GM18511 (cell line): ENCODE measurements around the gene ARAP2.
"Not testable (repeated sequence)": the region's sequence is repeated elsewhere in the genome, so short reads cannot be mapped to it uniquely, and the experiment has no call there.

Experiments
- ATAC-seq: cut with Tn5 transposase; IDR thresholded peaks from one replicate; pipeline ENCODE4 v1.9.1; 2021; ENCODE audit warnings: mild to moderate bottlenecking, moderate library complexity; ENCODE audit not compliant: unreplicated experiment

The ARAP2 gene

GRCh38 chr4:36187723-36188333 is 56.5 kb downstream of the ARAP2 start:
- peak; percentile 42 for ATAC-seq

DNA sequence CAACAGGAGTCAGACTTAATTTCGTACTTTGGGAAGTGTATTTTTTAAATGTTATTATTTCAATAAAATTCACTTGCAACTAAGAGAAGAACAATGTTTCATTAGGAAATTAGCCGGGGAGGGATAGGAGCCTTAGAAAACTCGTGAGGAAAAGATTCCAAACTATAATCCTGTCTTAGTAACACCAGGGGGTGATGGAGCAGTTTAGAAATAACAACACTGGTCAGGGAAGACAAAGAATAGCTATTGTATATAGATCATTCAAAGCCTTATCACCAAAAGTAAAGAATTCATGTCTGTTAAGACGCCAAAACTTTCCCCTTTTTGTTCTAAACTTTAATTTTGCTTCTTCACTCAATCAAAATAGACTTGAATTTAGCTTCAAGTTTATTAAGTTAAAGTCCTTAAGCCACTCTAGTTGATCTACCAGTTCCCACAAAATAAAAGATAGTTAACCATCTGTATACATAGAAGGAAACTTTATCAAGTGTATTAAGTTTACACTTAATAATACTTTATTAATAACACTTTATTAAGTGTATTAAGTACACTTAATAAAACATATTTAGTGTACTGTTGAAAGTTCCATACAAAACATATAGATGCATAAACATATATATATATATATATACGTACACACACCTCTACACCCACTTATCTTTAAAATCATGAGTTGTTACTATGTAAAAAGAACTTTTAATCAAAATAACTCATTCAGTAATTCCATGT is 60.5 kb downstream of the ARAP2 start:
- ATAC-seq = no peak

DNA sequence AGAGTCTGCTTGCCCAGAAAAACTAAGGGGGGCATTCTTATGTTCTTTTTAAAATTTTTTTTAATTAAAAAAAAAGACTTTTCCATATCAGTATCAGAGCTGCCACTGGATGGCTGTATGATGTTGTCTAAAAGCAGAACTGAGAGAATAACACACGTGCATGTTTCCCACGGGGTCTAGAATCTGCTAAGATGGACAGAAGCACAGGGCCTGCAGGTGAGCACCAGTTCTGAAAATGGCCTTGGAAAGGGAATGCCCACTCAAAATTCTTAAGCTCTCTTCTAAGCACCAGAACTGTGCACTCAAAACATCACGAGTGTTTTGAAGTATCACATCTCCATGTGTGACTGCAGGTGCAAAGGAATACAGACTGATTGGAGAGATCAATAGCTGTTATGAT is 61.1 kb downstream of the ARAP2 start:
- peak; percentile 69 for ATAC-seq

- not testable (repeated sequence) for ATAC-seq
Observed at GRCh38 chr4:36182315-36182714, 62.0 kb downstream of the ARAP2 start.

DNA sequence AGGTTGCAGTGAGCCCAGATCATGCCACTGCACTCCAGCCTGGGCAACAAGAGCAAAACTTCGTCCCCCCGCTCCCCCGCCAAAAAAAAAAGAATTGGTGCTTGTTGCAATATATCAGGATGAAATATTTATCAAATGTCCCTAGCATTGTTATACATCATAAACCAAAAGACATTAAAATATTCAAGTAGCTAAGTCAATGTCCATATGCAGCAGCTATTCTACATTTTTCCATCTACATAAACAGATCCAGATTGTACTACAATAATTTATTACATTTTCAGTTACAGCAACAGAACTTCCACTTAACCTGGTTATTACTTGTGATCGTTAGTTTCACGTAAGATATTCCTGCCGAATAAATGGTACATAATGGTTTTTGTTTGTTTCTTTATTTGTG is 64.1 kb downstream of the ARAP2 start:
- no peak for ATAC-seq

- no peak for ATAC-seq
Observed at GRCh38 chr4:36178484-36178883, 65.8 kb downstream of the ARAP2 start.

- no peak for ATAC-seq
Observed at GRCh38 chr4:36177946-36178345, 66.4 kb downstream of the ARAP2 start.

DNA sequence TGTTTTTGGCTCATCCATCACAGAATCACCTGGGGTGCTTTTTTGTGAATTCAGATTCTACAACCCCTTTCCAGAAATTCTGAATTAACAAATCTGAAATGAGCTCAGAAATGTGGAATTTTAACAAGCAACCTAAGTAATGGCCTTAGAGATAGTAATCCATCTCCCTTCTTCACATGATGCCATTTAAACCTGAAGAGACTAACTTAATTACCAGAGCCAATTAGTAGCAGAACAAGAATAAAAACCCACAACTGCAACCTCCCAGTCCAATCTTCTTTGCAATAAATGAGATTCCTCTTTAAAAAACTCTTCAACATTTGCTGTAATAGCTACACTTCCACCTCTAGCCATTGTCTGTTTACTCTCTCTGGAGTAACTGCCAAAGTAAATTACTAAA is 69.7 kb downstream of the ARAP2 start:
- ATAC-seq = no peak

GRCh38 chr4:36173905-36174304 is 70.4 kb downstream of the ARAP2 start:
- ATAC-seq = no peak

DNA sequence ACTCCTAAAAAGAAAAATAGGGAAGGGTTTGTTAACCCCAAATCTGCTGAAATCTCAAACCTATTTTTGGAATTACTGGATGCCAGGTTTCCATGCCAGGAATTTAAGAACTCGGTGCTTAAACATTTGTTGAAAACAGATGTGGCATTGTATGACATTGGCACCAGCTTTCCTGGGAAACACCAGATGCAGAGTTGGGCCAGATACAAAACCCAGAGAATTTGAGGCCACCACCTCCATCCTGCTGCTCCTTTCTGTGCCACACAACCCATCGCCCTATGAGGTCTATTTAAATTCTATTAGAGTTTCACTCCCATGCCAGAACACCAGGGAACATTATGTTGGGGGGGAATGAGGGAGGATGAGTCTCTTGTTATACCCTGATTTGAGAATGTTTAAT is 71.7 kb downstream of the ARAP2 start:
- ATAC-seq = no peak

DNA sequence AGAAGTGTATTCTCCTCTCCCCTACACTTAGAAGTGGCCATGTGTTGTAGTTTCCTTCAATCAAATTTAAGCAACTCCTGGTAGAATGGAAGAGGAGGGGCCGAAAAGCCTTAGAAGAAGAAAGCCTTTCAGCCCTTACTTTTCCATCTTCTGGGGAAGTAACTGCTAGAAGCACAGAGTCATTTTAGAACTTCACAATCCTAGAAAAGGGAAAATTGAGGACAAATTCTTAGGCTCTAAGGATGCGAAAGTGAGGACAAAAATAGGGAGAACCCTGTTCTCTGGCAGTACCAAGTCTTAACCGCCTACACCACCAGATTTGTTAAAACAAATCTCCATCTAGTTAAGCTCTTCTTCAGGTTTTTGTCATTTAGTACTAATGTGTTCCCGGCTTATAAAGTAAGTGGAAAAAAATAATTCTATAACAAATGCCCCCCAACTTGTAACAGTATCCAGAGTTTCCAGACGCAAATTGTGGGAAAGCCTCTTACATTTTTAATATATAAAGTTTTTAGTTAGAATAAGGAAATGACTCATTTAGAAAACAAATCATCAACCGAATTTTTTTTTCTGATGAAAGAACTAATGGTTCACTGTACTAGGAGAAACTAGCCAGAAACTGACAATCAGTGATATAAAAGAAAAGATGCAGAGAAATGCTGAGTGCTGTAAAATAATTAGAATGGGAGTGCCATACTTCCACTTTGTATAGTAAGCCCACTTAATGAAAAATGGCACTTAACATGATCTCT is 76.0 kb downstream of the ARAP2 start:
- no peak for ATAC-seq

DNA sequence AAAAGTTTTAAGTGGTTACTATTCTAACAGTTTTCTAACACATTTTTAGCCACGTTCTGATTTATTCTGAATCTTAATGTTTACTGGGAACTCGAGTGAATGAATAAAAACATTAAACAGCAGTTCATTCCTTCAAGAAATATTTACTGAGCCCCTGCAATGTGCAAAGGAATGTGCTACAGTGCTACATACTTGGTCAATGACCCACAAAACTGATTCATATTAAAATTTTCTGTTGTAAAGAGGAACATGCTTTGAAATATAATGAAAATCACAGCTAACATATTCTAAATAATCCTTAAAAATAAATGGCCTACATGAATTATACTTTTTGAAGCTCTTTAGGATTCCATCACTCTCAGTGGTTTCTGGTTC is 78.7 kb downstream of the ARAP2 start:
- ATAC-seq = no peak

GRCh38 chr4:36164900-36165630 is 79.2 kb downstream of the ARAP2 start:
- ATAC-seq = no peak

GRCh38 chr4:36163198-36163597 is 81.1 kb downstream of the ARAP2 start:
- ATAC-seq = no peak

- ATAC-seq = no peak
Observed at GRCh38 chr4:36159208-36159607, 85.1 kb downstream of the ARAP2 start.

- no peak for ATAC-seq
Observed at GRCh38 chr4:36152735-36153134, 91.6 kb downstream of the ARAP2 start.

- no peak for ATAC-seq
Observed at GRCh38 chr4:36142504-36142903, 101.8 kb downstream of the ARAP2 start.

GRCh38 chr4:36141186-36141585 is 103.1 kb downstream of the ARAP2 start:
- ATAC-seq = no peak

DNA sequence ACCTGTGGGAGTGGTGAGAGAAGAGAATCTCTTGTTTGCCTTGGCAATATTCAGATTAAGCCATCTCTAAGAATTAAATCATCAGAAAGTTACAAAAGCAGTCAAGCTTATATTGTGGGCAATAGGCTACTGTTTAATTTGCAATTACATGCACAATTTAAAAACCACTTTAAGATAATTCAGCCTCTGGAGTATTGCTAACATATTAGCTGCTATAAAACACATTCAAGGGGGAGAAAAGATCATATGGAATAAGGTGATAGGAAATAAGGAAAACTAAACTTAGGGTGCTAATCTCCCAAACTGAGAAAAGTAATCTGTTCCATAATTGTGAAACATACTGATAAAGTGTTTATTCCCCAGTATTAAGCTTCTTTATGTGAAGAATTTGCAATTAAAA is 103.9 kb downstream of the ARAP2 start:
- no peak for ATAC-seq

GRCh38 chr4:36138220-36138619 is 106.1 kb downstream of the ARAP2 start:
- no peak for ATAC-seq

DNA sequence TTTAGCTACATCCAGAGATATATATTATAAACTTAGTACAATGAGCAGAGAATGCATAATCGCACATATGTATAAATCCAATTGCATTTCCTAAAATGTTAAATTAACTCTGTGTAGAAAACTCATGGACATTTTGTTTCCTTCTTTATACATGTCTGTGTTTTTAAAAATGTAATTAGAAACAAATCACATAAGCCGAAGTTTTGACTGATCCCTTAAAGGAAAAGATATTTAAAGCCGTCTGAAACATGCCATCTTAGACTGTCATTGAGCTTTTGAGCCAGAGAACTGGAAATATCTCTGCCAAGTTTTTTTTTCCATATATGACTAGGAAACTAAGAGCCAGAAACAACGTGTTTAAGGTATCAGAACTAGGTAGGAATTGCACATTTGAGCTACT is 107.0 kb downstream of the ARAP2 start:
- no peak for ATAC-seq
